ENCODE measurements around the gene TULP4. TPM values are rescaled to one million over a fixed set of nuclear protein-coding genes. Genes with fewer than 3 reads are reported as not detected.

TULP4 gene
- total RNA-seq, 1 experiment from 2014 or later, result 82.0 TPM

DNA sequence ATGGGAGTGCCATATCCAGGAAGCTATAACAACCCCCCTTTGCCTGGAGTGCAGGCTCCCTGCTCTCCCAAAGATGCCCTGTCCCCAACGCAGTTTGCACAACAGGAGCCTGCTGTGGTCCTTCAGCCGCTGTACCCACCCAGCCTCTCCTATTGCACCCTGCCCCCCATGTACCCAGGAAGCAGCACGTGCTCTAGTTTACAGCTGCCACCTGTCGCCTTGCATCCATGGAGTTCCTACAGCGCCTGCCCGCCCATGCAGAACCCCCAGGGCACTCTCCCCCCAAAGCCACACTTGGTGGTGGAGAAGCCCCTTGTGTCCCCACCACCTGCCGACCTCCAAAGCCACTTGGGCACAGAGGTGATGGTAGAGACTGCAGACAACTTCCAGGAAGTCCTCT, 191.0 kb downstream of the TULP4 start:
- TF ChIP-seq EZH2 (IDR thresholded peaks at IDR 0.05; ENCODE audit: borderline replicate concordance, low read depth, low read length, poor library complexity, severe bottlenecking), result no peak
- TF ChIP-seq, protein P1, sequence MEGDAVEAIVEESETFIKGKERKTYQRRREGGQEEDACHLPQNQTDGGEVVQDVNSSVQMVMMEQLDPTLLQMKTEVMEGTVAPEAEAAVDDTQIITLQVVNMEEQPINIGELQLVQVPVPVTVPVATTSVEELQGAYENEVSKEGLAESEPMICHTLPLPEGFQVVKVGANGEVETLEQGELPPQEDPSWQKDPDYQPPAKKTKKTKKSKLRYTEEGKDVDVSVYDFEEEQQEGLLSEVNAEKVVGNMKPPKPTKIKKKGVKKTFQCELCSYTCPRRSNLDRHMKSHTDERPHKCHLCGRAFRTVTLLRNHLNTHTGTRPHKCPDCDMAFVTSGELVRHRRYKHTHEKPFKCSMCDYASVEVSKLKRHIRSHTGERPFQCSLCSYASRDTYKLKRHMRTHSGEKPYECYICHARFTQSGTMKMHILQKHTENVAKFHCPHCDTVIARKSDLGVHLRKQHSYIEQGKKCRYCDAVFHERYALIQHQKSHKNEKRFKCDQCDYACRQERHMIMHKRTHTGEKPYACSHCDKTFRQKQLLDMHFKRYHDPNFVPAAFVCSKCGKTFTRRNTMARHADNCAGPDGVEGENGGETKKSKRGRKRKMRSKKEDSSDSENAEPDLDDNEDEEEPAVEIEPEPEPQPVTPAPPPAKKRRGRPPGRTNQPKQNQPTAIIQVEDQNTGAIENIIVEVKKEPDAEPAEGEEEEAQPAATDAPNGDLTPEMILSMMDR (conservative IDR thresholded peaks at IDR 0.05; ENCODE audit: low read depth, low read length), result no peak
- Histone ChIP-seq H3K9me3 (ENCODE audit: low read depth, low read length, poor library complexity, severe bottlenecking) (no peaks in the 10 kb centered on the region), H3K4me1 (ENCODE audit: insufficient read depth, low read length, poor library complexity, severe bottlenecking) (peaks cover 7% of the 10 kb centered on the region), H3K27ac (ENCODE audit: low read depth, low read length, poor library complexity, severe bottlenecking) (no peak overlapping the region), H3K36me3 (ENCODE audit: insufficient read depth, low read length, poor library complexity, severe bottlenecking) (peaks cover 19% of the 10 kb centered on the region), H3K4me3 (ENCODE audit: low read depth, low read length, poor library complexity, severe bottlenecking) (no peak overlapping the region), H3K27me3 (replicated peaks; ENCODE audit: insufficient read depth, low read depth, low read length, poor library complexity) (no peaks in the 10 kb centered on the region)
- no TSS peak for BruUV-seq (replicated peaks)
- POLR2A ChIA-PET (ENCODE audit: low non-redundant PET), result no interaction called here
- intact Hi-C loops (cut with micrococcal nuclease; ENCODE audit: unreplicated experiment), result no loop called here
- DNase-seq (ENCODE audit: low spot score), result no peak
- CTCF ChIA-PET, result no interaction called here

- Histone ChIP-seq H3K4me1 (ENCODE audit: insufficient read depth, low read length, poor library complexity, severe bottlenecking) (peaks cover 7% of the 10 kb centered on the region), H3K27me3 (replicated peaks; ENCODE audit: insufficient read depth, low read depth, low read length, poor library complexity) (no peaks in the 10 kb centered on the region), H3K27ac (ENCODE audit: low read depth, low read length, poor library complexity, severe bottlenecking) (no peak overlapping the region), H3K4me3 (ENCODE audit: low read depth, low read length, poor library complexity, severe bottlenecking) (no peak overlapping the region), H3K36me3 (ENCODE audit: insufficient read depth, low read length, poor library complexity, severe bottlenecking) (peaks cover 15% of the 10 kb centered on the region), H3K9me3 (ENCODE audit: low read depth, low read length, poor library complexity, severe bottlenecking) (no peaks in the 10 kb centered on the region)
- intact Hi-C loops (cut with micrococcal nuclease; ENCODE audit: unreplicated experiment), result no loop called here
- no peak for DNase-seq (ENCODE audit: low spot score)
- CTCF ChIA-PET, result no interaction called here
- POLR2A ChIA-PET (ENCODE audit: low non-redundant PET), result no interaction called here
- no peak for TF ChIP-seq EZH2 (IDR thresholded peaks at IDR 0.05; ENCODE audit: borderline replicate concordance, low read depth, low read length, poor library complexity, severe bottlenecking)
- TF ChIP-seq, protein P1 (conservative IDR thresholded peaks at IDR 0.05; ENCODE audit: low read depth, low read length), result no peak
- no TSS peak for BruUV-seq (replicated peaks)
These were observed 191.6 kb downstream of the TULP4 start for GRCh38 chr6:158503846-158504245.

DNA sequence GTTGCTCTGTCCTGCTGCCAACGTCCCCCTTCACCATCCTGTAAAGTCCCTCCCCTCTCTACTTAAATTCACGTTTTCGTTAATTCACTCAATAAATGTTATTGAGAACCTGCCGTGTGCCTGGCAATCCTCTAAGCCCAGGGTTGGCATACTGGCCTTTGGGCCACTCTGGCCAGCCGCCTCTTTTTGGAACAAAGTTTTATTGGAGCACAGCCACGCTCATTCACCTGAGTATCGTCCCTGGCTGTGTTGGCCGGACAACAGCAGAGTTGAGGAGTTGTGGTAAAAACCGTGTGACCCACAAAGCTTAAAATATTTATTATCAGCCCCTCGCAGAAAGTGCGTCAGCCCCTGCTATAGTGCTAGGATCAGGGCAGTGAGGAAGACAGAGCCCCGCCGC, 192.9 kb downstream of the TULP4 start:
- peaks cover 7% of the 10 kb centered on the region for H3K36me3 ChIP-seq (ENCODE audit: insufficient read depth, low read length, poor library complexity, severe bottlenecking)
- intact Hi-C loops (cut with micrococcal nuclease; ENCODE audit: unreplicated experiment), result no loop called here
- TF ChIP-seq, protein P1 (conservative IDR thresholded peaks at IDR 0.05; ENCODE audit: low read depth, low read length), result no peak
- no peak for TF ChIP-seq EZH2 (IDR thresholded peaks at IDR 0.05; ENCODE audit: borderline replicate concordance, low read depth, low read length, poor library complexity, severe bottlenecking)

More for the DNA sequence above, 192.9 kb downstream of the TULP4 start:
- no peak overlapping the region for H3K27ac ChIP-seq (ENCODE audit: low read depth, low read length, poor library complexity, severe bottlenecking)
- no peaks in the 10 kb centered on the region for H3K27me3 ChIP-seq (replicated peaks; ENCODE audit: insufficient read depth, low read depth, low read length, poor library complexity)
- no peaks in the 10 kb centered on the region for H3K9me3 ChIP-seq (ENCODE audit: low read depth, low read length, poor library complexity, severe bottlenecking)
- ChIA-PET POLR2A (ENCODE audit: low non-redundant PET) (no interaction called here), CTCF (no interaction called here)
- BruUV-seq (replicated peaks), result no TSS peak
- no peak for DNase-seq (ENCODE audit: low spot score)
- peaks cover under 1% of the 10 kb centered on the region for H3K4me1 ChIP-seq (ENCODE audit: insufficient read depth, low read length, poor library complexity, severe bottlenecking)
- no peak overlapping the region for H3K4me3 ChIP-seq (ENCODE audit: low read depth, low read length, poor library complexity, severe bottlenecking)

Measured in A673 (cell line).